ENCODE results near the gene DNAH8.
A peak's percentile ranks its signal among the peaks of the same experiment; 100 is the strongest.
"Not testable (repeated sequence)": the region's sequence is repeated elsewhere in the genome, so short reads cannot be mapped to it uniquely, and the experiment has no call there.

Gene DNAH8

GRCh38 chr6:38750968-38751615 lies 36.0 kb downstream of the DNAH8 start:
- DNase-seq (ENCODE audit: low spot score) = no peak

DNA sequence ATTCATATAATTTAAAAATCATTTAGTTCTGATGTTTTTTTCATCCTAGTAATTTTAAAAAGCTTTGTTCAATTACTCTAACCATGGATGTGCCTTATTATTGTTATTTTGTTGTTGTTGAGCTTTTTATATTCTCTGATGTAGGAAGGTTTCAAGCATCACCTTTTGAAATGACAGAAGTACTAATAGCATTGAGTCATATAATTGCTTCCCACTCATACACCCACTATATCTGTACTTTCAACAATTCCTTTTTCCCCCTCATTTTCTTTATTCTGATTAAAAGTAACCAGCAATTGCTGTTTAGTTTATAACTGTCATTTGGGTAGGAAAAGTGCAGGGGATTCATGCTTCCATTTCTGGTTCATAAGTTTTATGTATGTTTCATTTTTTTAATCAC lies 38.6 kb downstream of the DNAH8 start:
- DNase-seq (ENCODE audit: low spot score) = no peak

- DNase-seq (ENCODE audit: low spot score) = no peak
Measured at GRCh38 chr6:38755207-38755606, 40.1 kb downstream of the DNAH8 start.

DNA sequence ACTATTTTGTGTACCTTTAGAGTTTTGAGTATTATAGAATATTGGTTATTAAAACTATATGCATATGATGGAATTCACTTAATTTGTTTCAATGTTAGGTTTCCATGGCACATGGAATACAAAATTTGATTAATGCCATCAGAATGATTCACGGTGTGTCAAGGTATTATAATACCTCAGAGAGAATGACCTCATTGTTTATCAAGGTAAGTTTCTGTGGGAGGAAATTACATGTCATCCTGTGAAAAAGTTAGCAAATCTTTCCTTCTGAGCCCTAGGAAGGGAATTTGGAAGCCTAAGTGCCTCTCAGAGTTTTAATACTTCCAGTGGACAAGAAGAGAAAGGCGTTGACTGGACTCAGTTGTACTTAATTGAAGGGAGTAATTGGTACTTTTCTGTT lies 40.8 kb downstream of the DNAH8 start:
- DNase-seq (ENCODE audit: low spot score) = no peak

DNA sequence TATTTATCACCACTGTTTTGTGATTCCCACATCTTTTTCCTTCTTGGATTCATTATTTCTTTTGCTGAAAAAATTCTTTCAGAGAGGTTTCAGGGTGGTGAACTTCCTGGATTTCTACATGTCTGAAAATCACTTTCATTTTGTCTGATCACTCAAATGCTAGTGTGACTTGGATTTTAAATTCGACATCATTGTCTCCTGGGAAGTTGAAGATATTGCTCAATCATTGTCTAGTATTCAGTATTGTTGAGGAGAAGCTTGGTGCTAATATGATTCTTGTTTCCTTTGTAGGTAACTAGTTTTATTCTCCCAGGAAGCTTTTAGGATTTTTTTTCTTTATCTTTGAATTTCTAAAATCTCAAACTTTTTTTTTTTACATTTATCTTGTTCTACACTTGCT lies 45.0 kb downstream of the DNAH8 start:
- no peak for DNase-seq (ENCODE audit: low spot score)

DNA sequence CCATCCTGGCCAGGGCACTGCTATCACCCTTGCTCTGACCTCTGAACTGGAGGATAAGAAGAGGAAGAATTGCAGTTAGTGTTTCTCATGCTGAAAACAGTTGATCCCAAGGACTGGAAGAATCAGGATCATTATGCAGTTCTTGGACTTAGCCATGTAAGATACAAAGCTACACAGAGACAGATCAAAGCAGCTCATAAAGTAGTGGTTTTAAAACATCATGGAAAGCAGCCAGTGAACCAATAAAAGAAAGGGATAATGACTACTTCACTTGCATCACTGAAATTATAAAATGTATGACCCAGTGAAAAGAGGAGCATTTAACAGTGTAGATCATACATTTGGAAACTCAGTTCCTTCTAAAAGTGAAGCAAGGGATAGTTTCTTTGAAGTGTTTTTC lies 47.7 kb downstream of the DNAH8 start:
- no peak for DNase-seq (ENCODE audit: low spot score)

DNA sequence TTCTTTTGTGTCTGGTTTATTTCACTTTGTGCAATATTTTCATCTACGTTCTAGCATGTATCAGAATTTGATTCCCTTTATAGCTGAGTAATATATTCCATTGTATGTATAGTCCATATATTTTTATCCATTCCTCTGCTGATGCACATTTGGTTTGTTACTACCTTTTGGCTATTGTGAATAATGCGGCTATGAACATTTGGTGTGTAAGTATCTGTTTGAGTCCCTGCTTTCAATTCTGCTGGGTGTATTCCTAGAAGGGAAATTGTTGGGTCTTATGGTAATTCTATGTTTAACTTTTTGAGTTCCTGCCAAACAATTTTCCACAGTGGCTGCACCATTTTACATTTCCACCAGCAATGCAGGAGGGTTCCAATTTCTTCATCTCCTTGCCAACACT lies 52.4 kb downstream of the DNAH8 start:
- no peak for DNase-seq (ENCODE audit: low spot score)

GRCh38 chr6:38773338-38773737 lies 58.2 kb downstream of the DNAH8 start:
- peak; percentile 85 for DNase-seq (ENCODE audit: low spot score)

GRCh38 chr6:38774929-38775707 lies 60.0 kb downstream of the DNAH8 start:
- no peak for DNase-seq (ENCODE audit: low spot score)

DNA sequence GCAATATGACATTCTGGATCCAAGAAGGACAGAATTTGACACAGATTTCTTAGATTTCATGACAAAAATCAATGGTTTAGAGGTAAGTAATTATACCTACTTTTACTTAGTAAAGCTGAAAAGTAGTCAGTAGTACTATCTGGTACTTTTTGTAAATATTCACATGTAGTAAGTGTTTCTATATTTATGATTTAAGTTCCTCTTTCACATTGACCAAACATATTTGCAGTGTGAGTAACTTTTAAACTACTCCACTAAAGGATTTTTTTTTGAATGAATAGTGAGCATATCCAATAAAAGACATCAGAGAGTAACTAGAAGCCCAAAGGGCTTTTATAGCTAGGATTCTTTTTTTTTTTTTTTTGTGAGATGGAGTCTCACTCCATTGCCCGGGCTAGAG lies 60.8 kb downstream of the DNAH8 start:
- no peak for DNase-seq (ENCODE audit: low spot score)

GRCh38 chr6:38776515-38776914 lies 61.4 kb downstream of the DNAH8 start:
- no peak for DNase-seq (ENCODE audit: low spot score)

- DNase-seq (ENCODE audit: low spot score) = no peak
Measured at GRCh38 chr6:38779310-38780062, 64.4 kb downstream of the DNAH8 start.

DNA sequence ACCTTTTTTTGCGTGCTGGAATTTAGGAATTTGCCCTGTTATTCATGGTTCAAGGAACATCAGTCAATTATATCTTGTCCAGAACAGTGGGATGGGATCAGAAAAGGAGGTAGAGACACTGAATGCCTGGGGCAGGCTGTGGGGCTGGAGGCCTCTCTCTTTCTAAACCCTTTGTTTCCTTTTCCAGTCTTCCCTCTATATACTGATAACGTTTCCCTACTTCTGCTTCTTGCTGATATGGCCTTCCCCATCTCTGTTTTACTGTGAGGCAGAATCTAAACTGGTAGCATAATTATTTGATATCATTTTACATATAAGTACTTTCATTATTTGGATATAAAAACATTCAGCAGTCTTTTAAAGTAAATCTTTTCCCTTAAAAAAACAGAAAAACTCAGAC lies 67.5 kb downstream of the DNAH8 start:
- no peak for DNase-seq (ENCODE audit: low spot score)

- DNase-seq (ENCODE audit: low spot score) = no peak
Measured at GRCh38 chr6:38783443-38784228, 68.5 kb downstream of the DNAH8 start.

DNA sequence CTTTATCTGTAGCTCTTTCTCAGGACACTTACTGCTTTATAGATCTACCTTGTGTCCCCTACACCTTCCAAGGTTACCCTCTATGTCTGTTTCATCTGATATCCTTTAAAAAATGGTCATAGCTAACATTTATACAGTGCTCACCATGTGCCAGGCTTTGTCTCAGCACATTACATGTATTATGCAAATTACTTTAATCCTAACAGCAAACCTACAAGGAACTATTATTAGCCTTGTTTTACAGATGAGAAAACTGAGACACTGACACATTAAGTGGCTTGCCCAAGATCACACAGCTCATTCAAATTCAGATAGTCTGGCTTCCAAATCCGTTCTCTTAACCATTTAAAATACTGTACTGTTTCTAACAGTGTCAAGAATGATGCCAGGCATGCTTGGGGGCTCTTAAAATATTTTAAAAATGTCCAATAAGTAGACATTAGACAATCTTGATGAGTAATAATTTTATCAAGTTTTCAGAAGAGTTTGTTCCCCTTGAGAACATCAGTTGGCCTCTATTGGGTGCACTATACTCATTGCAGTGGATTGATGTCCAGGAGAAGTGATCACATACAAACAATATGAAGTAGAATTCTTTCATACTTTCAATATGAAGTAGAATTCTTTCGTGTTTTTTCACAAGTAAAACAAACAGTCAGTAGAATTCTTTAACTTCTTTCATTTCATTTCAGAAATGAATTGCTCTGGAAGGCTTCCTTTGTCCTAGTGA lies 69.6 kb downstream of the DNAH8 start:
- no peak for DNase-seq (ENCODE audit: low spot score)

GRCh38 chr6:38786486-38786885 lies 71.4 kb downstream of the DNAH8 start:
- no peak for DNase-seq (ENCODE audit: low spot score)

DNA sequence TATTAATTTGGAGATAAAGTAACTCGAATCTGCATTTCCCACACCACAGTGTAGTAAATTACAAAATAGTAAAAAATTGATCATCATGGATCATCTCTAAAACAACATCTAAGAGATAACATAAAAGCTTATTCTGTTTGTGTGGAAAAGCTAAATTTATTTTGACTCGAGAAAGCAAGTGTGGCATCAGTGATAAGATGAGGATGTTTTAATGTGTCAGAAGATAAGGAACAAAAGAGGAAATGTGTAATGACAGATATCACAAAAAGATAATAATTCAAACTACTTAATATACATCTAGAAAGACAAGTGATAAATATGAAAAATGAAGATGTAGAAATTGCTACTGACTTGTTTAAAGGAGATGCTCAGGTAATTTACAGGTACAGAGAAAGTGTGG lies 74.1 kb downstream of the DNAH8 start:
- DNase-seq (ENCODE audit: low spot score) = no peak

DNA sequence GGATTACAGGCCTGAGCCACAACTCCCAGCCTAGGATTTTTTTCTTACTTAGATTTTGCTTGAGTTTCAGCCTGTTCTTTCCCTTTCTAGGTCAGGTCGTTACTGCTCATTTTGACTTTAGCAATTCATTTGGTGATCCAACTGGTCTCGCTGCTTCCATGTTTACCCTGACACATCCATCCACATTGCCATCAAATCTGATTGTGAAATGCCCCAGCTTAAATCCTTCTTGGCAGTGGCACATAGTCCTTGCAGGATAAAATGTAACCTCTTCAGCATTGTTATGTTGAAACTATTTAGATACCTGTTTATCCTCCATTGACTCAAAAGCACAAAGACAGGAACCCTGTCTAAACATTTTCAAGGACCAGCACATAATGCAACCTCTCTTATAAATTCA lies 77.2 kb downstream of the DNAH8 start:
- no peak for DNase-seq (ENCODE audit: low spot score)

GRCh38 chr6:38794682-38795081 lies 79.6 kb downstream of the DNAH8 start:
- DNase-seq (ENCODE audit: low spot score) = no peak

DNA sequence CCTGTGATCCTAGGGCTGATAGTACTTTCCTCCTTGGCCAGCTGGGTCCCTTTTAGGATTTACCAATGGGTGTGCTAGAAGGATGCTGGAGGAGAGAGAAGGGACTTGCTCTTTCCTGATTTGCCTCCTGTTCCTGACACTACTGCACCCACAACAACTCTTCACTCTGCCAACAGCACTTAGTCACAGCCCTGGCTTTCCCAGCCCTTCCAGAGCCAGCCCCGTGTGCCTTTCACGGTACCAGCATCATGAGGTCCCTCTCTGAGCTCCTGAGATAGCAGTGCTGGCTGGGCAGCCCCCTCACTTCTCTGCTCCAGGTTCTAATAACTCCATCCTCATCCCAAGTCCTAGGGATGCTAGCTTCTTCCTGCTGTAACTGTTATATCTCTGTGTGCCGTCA lies 80.9 kb downstream of the DNAH8 start:
- no peak for DNase-seq (ENCODE audit: low spot score)

DNA sequence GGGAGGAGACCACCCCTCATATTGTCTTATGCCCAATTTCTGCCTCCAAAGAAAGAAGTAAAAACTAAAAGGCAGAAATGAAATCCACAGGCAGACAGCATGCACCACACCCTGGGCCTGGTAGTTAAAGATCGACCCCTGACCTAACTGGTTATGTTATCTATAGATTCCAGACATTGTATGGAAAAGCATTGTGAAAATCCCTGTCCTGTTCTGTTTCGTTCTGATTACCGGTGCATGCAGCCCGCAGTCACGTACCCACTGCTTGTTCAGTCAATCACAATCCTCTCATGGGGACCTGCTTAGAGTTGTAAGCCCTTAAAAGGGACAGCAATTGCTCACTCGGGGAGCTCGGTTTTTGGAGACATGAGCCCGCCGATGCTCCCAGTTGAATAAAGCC lies 81.3 kb downstream of the DNAH8 start:
- not testable (repeated sequence) for DNase-seq (ENCODE audit: low spot score)

GRCh38 chr6:38796850-38797249 lies 81.7 kb downstream of the DNAH8 start:
- no peak for DNase-seq (ENCODE audit: low spot score)

All from iPS-NIHi11 (cell line).